HEK293 (cell line): ENCODE measurements around the gene TRIM33.

Experiments used
- TF ChIP-seq, protein P1 (sequence below): fragments of 450-650 bp; formaldehyde crosslinking; IDR thresholded peaks from 2 replicates; pipeline ENCODE4 v1.5.1; 2016; ENCODE audit warnings: missing biosample characterization, missing genetic modification characterization
- TF ChIP-seq, protein P2 (sequence below): fragments of 450-650 bp; formaldehyde crosslinking; IDR thresholded peaks from 2 replicates; pipeline ENCODE4; 2016; ENCODE audit warnings: missing biosample characterization, missing genetic modification characterization

- TF ChIP-seq, protein P1, sequence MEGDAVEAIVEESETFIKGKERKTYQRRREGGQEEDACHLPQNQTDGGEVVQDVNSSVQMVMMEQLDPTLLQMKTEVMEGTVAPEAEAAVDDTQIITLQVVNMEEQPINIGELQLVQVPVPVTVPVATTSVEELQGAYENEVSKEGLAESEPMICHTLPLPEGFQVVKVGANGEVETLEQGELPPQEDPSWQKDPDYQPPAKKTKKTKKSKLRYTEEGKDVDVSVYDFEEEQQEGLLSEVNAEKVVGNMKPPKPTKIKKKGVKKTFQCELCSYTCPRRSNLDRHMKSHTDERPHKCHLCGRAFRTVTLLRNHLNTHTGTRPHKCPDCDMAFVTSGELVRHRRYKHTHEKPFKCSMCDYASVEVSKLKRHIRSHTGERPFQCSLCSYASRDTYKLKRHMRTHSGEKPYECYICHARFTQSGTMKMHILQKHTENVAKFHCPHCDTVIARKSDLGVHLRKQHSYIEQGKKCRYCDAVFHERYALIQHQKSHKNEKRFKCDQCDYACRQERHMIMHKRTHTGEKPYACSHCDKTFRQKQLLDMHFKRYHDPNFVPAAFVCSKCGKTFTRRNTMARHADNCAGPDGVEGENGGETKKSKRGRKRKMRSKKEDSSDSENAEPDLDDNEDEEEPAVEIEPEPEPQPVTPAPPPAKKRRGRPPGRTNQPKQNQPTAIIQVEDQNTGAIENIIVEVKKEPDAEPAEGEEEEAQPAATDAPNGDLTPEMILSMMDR (tag by site-specific recombination) = no peak
- TF ChIP-seq, protein P2, sequence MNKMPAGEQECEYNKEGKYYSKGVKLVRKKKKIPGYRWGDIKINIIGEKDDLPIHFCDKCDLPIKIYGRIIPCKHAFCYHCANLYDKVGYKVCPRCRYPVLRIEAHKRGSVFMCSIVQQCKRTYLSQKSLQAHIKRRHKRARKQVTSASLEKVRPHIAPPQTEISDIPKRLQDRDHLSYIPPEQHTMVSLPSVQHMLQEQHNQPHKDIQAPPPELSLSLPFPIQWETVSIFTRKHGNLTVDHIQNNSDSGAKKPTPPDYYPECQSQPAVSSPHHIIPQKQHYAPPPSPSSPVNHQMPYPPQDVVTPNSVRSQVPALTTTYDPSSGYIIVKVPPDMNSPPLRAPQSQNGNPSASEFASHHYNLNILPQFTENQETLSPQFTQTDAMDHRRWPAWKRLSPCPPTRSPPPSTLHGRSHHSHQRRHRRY (tag by site-specific recombination) = no peak
Measured at GRCh38 chr1:114462963-114463362, 48.0 kb downstream of the TRIM33 start.
